ENCODE results near the gene LYPD5. TPM values are rescaled to one million over a fixed set of nuclear protein-coding genes. Genes with fewer than 3 reads are reported as not detected.
"Not testable (repeated sequence)": the region's sequence is repeated elsewhere in the genome, so short reads cannot be mapped to it uniquely, and the experiment has no call there.

The LYPD5 gene
- total RNA-seq, 1 experiment from 2014 or later: 0.37 TPM

DNA sequence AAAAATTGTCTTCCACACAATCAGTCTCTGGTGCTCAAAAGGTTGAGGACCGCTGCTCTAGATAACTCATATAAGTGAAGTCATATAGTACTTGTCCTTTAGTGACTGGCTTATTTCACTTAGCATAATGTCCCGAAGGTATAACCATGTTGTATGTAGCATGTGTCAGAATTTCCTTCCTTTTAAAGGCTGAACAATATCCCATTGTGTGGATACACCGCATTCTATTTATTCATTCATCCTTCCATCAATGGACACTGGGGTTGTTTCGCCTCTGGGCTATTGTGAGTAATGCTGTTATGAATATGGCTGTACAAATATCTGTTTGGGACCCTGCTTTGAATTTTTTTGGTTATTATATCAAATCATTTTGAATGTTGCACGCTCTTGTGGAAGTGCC is 4.6 kb upstream of the LYPD5 start:
- DNase-seq (ENCODE audit: low read depth): peak; percentile 61

DNA sequence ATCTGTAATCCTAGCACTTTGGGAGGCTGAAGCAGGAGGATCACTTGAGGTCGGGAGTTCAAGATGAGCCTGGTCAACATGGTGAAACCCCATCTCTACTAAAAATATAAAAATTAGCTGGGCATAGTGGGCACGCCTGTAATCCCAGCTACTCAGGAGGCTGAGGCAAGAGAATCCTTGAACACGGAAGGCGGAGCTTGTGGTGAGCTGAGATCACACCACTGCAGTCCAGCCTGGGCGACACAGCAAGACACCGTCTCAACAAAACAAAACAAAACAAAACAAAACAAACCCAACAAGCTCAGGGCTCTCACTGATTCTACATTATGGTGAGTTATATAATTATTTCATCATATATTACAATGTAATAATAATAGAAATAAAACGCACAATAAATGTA is 4.2 kb upstream of the LYPD5 start:
- not testable (repeated sequence) for DNase-seq (ENCODE audit: low read depth)

DNA sequence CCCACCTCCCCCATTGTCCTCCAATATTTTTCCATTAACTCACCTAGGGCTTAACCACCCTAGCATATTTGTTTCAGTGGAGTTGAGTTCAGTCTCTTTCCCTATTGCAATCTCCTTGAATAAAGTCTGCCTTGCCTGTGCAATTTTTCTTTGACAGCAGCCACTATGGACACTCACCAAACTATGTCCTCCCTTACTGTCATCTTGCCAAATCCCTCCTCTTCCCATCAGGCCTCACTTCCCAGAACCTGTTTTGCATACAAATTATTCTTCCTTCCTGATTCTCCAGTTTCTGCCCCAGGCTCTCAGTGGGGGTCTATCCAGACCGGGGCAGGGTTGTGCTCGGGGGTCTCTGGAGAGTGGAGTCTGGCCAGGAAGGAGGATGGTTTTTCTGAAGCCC is 2.2 kb upstream of the LYPD5 start:
- DNase-seq (ENCODE audit: low read depth): no peak

DNA sequence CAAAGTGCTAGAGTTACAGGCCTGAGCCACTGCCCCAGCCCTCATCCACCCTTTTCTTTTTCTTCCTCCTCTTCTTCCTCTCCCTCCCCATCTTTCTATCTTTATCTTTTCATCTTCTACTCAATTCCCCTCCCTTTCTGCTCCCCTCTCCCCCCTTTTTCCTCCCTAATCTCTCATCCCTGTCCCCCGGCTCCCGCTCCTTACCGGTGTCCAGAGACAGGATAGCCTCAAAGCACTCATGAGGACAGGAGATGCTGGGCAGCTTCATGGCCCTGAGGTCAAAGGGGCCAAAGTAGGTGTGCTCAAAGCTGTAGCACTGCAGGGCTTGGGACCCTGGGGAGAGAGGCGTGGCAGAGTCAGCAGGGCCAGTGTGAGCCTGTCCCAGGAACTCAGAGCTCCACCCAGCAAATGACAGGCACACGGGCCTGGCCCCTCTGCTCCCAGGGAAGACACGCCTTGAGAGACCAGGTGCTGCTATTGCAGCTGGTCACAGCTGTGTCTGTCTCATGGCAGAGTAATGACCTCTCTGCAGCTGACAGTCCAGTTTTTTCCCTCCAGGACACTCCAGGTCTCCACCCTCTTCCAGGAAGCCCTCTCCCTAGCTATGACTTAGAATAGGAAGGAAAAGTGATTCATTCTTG is 2.6 kb downstream of the LYPD5 start:
- DNase-seq (ENCODE audit: low read depth): no peak

DNA sequence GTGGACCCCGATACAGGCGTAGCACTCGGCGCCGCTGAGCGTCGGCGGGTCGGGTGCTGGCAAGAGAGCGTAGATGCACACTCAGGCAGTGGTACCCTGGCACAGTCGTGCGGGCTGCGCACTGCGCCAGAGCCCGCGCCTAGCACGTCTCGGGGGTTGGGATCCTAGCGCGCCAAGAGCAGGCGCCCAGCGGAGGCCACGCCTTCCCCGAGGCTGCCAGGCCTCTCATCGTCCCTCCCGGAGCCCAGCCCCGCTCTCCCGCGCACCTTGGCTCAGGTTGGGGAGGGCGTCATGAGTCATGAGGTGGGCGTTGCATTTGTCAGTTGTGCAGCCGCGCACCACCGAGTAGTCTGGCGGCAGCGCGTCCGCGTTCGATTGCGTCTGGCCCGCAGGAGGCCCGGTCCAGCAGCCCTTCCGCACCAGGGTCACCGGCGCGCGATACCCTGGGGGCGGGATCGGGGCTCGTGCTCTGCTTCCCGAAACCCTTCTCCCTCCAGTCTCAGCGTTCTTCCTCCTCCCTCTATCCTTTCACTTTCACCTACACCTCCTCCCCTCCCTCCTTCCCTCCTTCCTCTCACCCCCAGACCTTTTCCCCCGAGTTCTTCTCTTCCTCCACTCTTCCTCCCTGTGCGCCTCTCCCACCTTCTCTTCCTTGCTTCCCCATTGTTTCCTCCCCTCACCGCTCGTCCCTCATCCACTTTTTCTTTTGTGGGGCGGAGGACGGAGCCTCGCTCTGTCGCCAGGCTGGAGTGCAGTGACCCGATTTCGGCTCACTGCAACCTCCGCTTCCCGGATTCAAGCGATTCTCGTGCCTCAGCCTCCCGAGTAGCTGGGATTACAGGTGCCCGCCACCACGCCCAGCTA is 3.5 kb downstream of the LYPD5 start:
- DNase-seq (ENCODE audit: low read depth): no peak

DNA sequence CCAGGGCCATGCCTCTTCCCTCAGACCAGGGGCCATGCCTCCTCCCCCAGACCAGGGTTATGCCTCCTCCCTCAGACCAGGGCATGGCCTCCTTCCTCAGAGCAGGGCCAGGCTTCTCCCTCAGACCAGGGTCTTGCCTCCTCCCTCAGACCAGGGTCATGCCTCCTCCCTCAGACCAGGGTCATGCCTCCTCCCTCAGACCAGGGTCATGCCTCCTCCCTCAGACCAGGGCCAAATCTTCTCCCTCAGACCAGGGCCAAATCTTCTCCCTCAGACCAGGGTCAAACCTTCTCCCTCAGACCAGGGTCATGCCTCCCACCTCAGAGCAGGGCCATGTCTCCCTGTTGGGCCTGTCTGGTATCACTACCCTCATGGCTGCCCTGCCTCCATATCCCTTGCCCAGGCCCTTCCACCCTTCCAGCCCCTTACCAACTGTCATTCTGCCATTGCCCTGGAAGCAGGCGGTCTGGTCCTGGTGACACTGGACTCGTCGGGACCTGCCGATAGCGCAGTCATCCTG is 4.2 kb downstream of the LYPD5 start:
- no peak for DNase-seq (ENCODE audit: low read depth)

DNA sequence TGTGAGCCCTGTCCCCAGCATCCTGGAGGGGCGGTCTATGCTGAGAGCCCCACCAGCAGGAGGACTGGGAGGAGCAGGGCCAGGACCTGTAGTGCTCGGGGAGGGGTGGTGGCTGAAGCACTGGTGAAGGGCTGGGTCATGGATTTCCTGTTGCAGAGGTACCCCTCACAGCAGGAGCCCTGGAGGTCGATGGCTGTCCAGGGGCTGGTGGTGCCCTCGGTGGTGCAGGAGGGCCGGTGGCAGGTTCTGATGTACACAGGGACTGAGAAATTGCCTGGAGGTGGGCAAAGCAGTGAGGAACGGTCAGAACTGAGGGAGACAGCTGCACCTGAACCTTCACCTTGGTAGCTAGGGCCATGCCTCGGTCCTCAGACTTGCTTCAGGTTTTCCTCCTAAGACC is 4.7 kb downstream of the LYPD5 start:
- DNase-seq (ENCODE audit: low read depth): no peak

DNA sequence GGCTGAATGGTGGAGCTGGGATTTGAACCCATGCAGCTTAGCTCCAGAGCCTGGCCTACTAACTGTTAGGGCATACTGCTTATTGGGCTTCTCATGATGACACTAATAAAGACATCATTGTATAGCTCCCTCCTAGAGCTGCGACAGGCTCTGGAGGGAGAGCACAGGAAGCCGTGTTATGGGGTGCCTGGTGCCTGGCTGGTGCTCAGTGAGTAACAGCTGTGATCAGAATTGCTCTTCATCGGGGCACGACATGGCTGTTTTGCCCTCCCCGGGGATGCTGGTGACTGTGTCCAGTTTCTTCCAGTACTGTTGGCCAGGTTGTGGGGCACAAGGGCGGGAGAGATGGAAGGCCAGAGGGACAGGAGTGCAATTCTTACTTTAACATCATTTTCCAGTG is 5.1 kb downstream of the LYPD5 start:
- DNase-seq (ENCODE audit: low read depth): no peak

DNA sequence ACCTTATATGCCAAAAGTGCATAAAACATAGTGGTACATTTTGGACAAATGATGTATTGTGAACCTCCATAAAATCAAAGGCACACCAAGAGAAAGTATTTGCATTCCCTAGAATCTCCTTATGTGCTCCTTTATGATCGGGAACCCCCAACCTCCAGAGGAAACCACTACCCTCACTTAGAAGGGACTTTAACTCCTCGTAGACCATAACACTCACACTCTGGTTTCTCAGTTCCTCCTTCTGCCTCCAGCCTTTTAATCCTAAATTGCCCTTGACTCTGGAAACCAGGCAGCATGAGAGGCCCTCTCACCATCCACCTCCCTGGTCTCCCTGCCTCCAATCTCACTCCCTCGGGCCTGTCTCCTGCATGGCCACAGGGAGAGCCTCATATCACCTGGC is 11.7 kb downstream of the LYPD5 start:
- DNase-seq (ENCODE audit: low read depth): no peak

DNA sequence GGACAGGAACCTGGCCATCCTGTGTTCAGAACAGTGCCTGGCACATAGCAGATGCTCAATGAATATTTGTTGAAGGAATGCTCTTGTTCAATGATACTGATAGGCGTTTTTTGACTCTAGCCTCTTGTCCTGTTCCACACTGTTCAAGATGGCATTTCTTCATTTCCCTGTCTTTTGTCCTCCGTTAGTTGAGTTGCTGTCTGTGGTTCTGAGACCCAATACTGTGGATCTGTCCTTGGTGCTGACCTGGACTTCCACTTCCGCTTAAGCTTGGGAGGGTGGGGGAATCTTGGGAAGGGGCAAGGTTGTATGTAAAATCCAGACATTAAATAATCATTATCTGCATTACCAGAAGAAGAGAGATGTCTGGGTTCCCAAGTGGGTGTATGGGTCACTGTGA is 13.2 kb downstream of the LYPD5 start:
- DNase-seq (ENCODE audit: low read depth): no peak

DNA sequence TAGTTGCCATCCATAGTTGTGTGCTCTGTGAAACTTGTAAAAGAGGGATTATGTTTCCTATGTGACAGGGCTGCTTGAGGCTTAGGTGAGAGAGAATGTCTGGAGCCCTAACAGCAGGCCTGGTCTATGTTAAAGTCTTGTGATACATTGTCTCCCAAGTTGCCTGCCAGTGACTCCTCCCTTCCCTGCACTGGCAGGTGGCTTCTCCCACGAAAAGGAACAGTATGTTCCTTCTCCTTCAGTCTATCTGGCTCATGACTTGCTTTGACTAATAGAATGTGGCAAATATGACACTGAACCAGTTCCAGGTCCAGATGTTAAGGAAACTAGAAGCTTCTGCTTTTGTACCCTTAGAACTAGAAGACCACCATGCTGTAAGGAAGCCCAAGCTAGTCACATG is 15.6 kb downstream of the LYPD5 start:
- DNase-seq (ENCODE audit: low read depth): no peak

DNA sequence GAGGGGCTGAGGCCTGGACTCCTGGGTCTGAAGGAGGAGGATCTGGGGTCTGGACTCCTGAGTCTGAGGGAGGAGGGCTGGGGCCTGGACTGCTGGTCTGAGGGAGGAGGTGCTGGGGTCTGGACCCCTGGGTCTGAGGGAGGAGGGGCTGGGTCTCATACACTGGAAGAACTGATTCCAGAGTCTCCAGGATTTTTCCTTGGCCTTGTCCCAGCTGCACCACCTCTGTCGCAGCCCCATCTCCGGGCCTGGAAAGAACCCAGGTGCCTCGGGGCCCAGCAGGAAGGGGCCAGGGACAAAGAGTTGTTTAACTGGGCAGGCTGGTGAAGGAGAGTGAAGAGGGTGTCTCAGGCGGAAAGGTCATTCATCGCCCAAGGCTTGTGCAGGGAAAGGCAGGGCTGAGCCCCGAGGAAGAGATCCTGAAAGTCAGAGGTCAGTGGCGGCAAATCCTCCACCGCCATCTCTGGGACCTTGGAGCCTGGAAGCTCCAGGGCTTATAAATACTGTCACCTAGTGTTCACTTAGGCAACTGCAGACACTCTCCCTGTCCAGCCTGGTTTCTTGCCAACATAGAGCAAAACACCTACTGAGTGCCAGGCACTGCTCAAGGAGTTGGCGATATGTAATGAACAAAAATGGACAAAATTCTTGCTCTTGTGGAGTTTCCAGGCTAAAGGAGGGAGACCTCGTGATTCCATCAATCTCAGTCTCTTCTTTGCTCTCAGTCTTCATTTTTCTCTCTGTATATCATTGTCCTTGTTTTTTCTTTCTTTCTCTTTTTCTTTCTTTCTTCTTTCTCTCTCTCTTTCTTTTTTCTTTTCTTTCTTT is 17.1 kb downstream of the LYPD5 start:
- peak; percentile 73 for DNase-seq (ENCODE audit: low read depth)

DNA sequence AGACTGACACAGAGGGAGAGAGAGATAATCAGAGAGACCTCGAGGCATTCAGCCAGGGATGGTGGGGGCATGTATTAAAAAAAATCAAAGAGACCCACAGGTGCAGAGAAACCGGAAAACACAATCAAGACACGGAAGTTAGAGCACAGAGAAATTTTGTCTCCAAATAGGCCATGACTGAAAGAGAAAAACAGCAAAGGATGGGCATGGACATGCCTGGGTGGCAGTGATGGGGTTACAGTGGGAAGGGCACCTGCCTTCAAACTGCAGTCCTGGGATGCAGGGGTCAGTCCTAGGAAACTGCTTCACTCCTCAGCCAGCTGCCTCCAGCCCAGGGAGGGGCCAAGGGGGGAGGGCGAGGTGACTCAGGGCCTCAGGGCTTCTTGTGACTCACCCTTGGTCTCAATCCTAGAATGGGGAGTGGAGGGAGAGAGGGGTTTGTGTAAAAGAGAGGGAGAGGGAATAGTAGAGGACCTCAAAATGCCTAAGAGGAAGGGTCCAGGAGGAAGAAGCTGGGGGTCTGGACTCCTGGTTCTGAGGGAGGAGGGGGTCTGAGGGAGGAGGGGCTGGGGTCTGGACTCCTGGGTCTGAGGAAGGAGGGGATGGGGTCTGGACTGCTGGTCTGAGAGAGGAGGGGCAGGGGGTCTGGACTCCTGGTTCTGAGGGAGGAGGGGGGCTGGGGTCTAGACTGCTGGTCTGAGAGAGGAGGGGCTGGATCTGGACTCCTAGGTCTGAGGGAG is 17.8 kb downstream of the LYPD5 start:
- DNase-seq (ENCODE audit: low read depth): peak; percentile 91

DNA sequence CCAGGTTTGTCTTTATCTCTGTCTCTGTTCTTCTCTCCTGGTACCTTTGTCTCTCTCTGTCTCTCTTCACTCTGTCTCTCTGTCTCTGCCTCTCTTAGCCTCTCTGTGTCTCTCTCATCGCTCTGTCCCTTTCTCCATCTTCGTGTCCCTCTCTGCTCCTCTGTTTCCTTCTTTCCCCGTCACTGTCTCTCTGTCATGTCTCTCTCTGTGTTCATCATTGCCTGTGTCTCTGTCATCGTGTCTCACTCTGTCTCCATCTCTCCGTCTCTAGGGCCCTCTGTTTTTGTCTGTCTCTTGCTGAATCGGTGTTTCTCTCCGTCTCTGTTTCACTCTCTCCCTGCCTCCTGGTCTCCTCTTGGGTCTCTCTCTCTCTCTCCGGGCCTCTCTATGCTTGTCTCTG is 18.6 kb downstream of the LYPD5 start:
- DNase-seq (ENCODE audit: low read depth): no peak

DNA sequence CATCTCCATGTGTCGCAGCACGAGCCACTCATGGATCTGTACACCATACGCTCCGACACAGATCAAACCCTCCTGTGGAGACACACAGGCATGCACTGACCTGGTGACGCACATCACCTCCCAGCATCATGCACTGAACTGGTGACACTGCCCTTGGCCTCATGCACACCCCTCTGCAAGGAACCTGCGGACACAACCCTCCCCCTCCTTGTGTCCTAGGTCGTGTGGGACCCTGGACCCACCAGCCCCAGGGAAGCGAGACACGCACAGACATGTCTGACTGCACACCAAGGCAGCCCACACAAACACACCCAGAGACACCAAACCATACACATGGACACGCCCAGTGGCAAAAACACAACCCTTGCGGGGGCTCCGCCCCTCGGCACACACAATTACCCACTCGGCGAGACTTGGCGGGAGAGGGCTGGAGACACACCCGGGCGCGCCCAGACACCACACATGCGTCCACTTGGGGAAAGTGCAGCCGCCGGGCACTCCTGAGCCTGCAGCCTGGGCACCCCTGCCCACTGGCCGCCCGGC is 19.5 kb downstream of the LYPD5 start:
- DNase-seq (ENCODE audit: low read depth): no peak

DNA sequence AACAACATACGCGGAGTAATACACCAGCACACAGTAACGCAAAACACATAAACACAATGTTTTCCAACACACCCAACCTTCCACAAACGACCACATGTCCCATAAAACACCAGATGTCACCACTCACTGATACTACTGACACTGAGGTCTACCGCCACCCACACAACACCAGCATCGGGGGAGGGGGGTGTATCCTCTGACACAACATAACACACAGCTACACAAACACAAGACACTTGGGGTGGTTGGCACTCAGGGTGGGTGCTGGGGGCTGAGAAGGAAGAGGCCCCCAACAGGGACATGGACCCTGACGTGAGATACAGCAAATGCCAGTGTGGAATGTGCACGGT is 20.0 kb downstream of the LYPD5 start:
- no peak for DNase-seq (ENCODE audit: low read depth)

DNA sequence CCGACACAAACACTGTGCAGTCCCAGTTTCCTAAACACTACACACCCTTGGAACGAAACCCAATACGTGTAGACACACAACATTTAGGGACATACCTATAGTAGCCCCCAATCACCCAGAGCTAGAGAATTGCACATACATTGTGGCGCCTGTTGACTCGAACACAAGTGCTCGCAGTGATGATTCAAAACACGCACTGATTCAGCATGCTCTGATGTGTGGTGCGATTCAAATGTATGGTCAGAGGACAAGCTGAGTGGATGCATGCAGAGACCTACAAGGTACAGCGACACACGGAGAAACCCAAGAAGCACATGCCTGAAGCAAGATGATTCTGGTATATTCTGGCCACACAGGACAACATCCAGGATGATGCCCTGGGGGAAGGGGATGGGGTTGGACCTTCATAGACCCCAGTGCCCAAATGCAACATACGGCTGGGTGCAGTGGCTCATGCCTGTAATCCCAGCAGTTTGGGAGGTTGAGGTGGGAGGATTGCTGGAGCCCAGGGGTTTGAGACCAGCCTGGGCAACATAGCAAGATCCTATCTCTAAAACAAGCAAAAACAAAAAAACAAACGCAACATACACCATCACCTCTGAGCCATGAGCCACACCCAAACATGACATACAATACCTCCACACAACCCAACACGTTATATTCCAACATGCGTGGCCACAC is 20.5 kb downstream of the LYPD5 start:
- no peak for DNase-seq (ENCODE audit: low read depth)

DNA sequence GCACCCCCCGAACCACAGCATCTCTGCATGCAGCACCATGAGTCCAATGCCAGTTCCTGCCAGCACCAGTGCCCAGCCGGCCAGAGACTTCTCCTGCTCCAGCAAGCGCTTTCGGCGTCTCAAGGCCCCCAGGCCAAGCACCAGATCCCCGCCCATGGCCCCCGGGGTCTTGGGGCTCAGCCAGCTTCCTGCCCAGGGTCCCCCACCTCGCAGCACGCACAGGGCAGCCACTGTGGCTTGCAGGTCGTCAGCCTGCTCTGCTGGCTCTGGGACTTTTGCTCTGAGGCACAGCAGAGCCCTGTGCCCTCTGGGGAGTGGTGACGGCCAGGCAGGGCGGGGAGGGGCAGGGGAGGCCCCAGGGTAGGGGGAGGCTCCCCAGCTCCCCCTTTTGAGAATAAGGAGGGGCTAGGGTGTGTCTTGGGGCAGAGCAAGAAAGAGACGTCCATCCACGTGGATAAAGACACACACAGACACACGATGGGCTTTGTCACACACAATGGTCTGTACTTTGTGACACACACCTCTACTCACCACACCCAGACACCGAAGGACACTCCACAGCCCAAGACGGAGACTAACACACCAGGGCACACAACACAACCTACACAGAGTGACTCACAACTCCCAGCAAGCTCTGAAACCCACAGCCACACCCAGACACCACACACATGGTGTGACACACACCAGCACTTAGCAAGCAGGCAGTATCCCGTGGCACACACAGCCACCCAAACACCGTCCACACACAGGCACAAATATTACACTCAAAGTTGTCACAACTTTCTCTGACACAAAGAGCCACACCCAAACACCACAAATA is 21.3 kb downstream of the LYPD5 start, which contains the start of gene KCNN4:
KCNN4 (minus strand) TSS at position 268 of the 820 bp plus-strand sequence; CDS start at position 156, 112 bp downstream.
- peak; percentile 92 for DNase-seq (ENCODE audit: low read depth)

DNA sequence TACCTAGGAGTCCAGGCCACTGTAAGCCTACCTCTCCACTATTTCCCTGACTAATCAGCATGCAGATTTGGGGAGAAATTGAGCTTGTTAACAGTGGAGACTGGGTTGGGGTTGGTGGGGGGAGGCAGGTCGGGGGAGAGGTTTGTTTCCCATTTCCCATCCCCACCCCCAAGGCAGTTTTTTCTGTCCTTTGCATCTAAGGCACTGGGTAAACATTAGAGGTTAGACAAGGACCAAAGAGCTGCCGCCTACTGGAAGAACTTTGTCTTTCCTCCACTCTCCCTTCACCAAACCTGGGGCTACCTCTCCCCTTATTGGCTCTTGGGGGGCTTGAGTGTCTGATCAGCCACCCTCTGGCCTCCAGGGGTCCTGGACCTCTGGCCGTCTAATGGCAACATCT is 22.4 kb downstream of the LYPD5 start:
- peak; percentile 74 for DNase-seq (ENCODE audit: low read depth)

Measured in HT1080 (cell line).